Measurements from ENCODE around the gene DEAF1. TPM values are rescaled to one million over a fixed set of nuclear protein-coding genes. Genes with fewer than 3 reads are reported as not detected.

Gene DEAF1
- total and polyA plus RNA-seq, 10 of the 15 experiments (the other 5 are each of a cell fraction or from before 2014, with no cell fraction given): 0.68 to 51.3 (median 25.9) TPM

GRCh38 chr11:665704-666281 is 29.2 kb downstream of the DEAF1 start:
- FAIRE-seq: no peak
- ChIA-PET SMC1A (ENCODE audit: uncharacterized antibody, unreplicated experiment) (no interaction called here), RAD21 (ENCODE audit: unreplicated experiment) (no interaction called here), POLR2A (no interaction called here), CTCF (interaction anchor here (1.0 to 9.5 kb wide), 2 partner anchors 59 to 111 kb away, joined by 3 to 91 read pairs; no protein-coding TSS in a partner anchor)
- Histone ChIP-seq H3K9me3 (replicated peaks; ENCODE audit: control insufficient read depth, insufficient read depth, low read length) (no peaks in the 10 kb centered on the region), H3K79me2 (ENCODE audit: control insufficient read depth, insufficient read depth, low read length) (no peaks in the 10 kb centered on the region), H3K4me2 (ENCODE audit: control insufficient read depth, insufficient read depth) (no peak overlapping the region), H3K27me3 (replicated peaks in 1 of 2; ENCODE audit: control insufficient read depth in 2 of 2, insufficient read depth in 2 of 2, low read length in 1 of 2) (no peaks in the 10 kb centered on the region), H3K4me3 (no peak overlapping the region), H3K4me1 (ENCODE audit: control insufficient read depth, insufficient read depth, low read length) (no peaks in the 10 kb centered on the region; the same call in 1 of the 2 replicates), H2AFZ (ENCODE audit: control insufficient read depth, low read depth, low read length) (no peak overlapping the region), H4K20me1 (ENCODE audit: control insufficient read depth, insufficient read depth) (no peaks in the 10 kb centered on the region), H3K36me3 (ENCODE audit: control insufficient read depth in 2 of 2, insufficient read depth in 2 of 2, low read length in 1 of 2) (peaks cover 5 to 10% of the 10 kb centered on the region in 2 experiments; a peak in 3 of 4 replicates), H3K9ac (ENCODE audit: control insufficient read depth, insufficient read depth, low read length) (no peak overlapping the region), H3K27ac (ENCODE audit: control insufficient read depth, insufficient read depth) (no peak overlapping the region)
- in situ Hi-C loops (cut with MboI) (loop anchor here (10.0 kb wide), 1 partner anchor 59 kb away; no protein-coding TSS in a partner anchor), intact Hi-C loops (cut with micrococcal nuclease; ENCODE audit: unreplicated experiment) (no loop called here)
- ATAC-seq: no peak
- TF ChIP-seq E4F1 (IDR thresholded peaks at IDR 0.05; ENCODE audit: borderline replicate concordance, partially characterized antibody) (no peak), BCL11A (IDR thresholded peaks at IDR 0.05; ENCODE audit: low read depth, low read length) (no peak), HDAC2 (IDR thresholded peaks at IDR 0.05) (no peak), GATAD2B (conservative IDR thresholded peaks at IDR 0.05; ENCODE audit: low read depth) (no peak), ZNF207 (IDR thresholded peaks at IDR 0.05; ENCODE audit: borderline replicate concordance) (no peak)
- DNase-seq (ENCODE audit: low read depth, low spot score): no peak
- no TSS peak for BruUV-seq (replicated peaks)
- WGBS (ENCODE audit: insufficient coverage, insufficient replicate concordance, low lambda C conversion rate, missing lambda C conversion rate): 87% methylated on average over 11 of the region's 11 CpGs

All from GM12878 (cell line).